HCT116 (cell line): ENCODE data around the gene CETP.

Experiments used
- EGR1 ChIP-seq: IDR thresholded peaks from 2 replicates; pipeline ENCODE4 v1.6.1; 2012; ENCODE audit warnings: low read depth
- EZH2 ChIP-seq: fragments of 200-600 bp; sonication (generic); IDR thresholded peaks from 2 replicates; pipeline ENCODE4 v1.6.1; 2017; ENCODE audit warnings: antibody characterized with exemption, mixed run types
- POLR2A ChIP-seq: IDR thresholded peaks from 2 replicates; pipeline ENCODE4 v1.7.0; 2011; ENCODE audit warnings: borderline replicate concordance; ENCODE audit not compliant: insufficient read depth, insufficient read length; ENCODE audit errors: extremely low read depth
- SRF ChIP-seq: IDR thresholded peaks from 2 replicates; pipeline ENCODE4 v1.6.1; 2012; ENCODE audit warnings: low read depth
- TCF7L2 ChIP-seq: IDR thresholded peaks from 2 replicates; pipeline ENCODE4 v1.7.0; 2011; ENCODE audit warnings: borderline replicate concordance, inconsistent platforms; ENCODE audit not compliant: insufficient read depth, insufficient read length; ENCODE audit errors: extremely low read depth
- TF ChIP-seq, protein P1 (sequence below), 3 experiments: fragments of 200-600 bp in 1 of 3; sonication (generic) in 1 of 3; IDR thresholded peaks in 2 of 3; conservative IDR thresholded peaks in 1 of 3; 2 replicates each; pipeline ENCODE4 v1.5.1; 2012 to 2017; ENCODE audit warnings: low read depth in 2 of 3, low read length in 2 of 3, antibody characterized with exemption in 1 of 3, borderline replicate concordance in 1 of 3, control low read depth in 1 of 3, mild to moderate bottlenecking in 1 of 3, mixed read lengths in 1 of 3, mixed run types in 1 of 3, moderate library complexity in 1 of 3; ENCODE audit not compliant: insufficient read depth in 1 of 3

- TF ChIP-seq SRF (no peak), EZH2 (no peak), EGR1 (no peak), TCF7L2 (no peak), POLR2A (no peak)
- TF ChIP-seq, protein P1, sequence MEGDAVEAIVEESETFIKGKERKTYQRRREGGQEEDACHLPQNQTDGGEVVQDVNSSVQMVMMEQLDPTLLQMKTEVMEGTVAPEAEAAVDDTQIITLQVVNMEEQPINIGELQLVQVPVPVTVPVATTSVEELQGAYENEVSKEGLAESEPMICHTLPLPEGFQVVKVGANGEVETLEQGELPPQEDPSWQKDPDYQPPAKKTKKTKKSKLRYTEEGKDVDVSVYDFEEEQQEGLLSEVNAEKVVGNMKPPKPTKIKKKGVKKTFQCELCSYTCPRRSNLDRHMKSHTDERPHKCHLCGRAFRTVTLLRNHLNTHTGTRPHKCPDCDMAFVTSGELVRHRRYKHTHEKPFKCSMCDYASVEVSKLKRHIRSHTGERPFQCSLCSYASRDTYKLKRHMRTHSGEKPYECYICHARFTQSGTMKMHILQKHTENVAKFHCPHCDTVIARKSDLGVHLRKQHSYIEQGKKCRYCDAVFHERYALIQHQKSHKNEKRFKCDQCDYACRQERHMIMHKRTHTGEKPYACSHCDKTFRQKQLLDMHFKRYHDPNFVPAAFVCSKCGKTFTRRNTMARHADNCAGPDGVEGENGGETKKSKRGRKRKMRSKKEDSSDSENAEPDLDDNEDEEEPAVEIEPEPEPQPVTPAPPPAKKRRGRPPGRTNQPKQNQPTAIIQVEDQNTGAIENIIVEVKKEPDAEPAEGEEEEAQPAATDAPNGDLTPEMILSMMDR (IDR thresholded peaks at IDR 0.05 in 2 of 3, conservative IDR thresholded peaks at IDR 0.05 in 1 of 3; ENCODE audit: borderline replicate concordance in 1 of 3, insufficient read depth in 1 of 3, low read depth in 2 of 3, low read length in 2 of 3), result no peak
Measured at GRCh38 chr16:56960681-56961281, 969 bp upstream of the CETP start.
